IPS-NIHi11 (cell line): ENCODE data around the gene AKT1.

Experiments
- DNase-seq: peaks from one replicate; pipeline ENCODE4 v3.0.0; 2012; ENCODE audit warnings: mixed read lengths, low spot score

Gene AKT1

GRCh38 chr14:104772707-104773504 lies 22.6 kb downstream of the AKT1 start:
- no peak for DNase-seq

GRCh38 chr14:104771918-104772706 lies 23.4 kb downstream of the AKT1 start:
- no peak for DNase-seq

GRCh38 chr14:104771374-104771773 lies 24.2 kb downstream of the AKT1 start:
- DNase-seq: no peak

GRCh38 chr14:104770851-104771272 lies 24.7 kb downstream of the AKT1 start:
- no peak for DNase-seq

GRCh38 chr14:104770072-104770579 lies 25.4 kb downstream of the AKT1 start:
- no peak for DNase-seq

- no peak for DNase-seq
Observed at GRCh38 chr14:104769324-104770071, 26.1 kb downstream of the AKT1 start.

- peak; percentile 94 for DNase-seq
Observed at GRCh38 chr14:104768437-104769323, 26.9 kb downstream of the AKT1 start.

- no peak for DNase-seq
Observed at GRCh38 chr14:104767634-104767918, 28.0 kb downstream of the AKT1 start.

GRCh38 chr14:104766863-104767633 lies 28.5 kb downstream of the AKT1 start:
- DNase-seq: no peak

GRCh38 chr14:104766256-104766862 lies 29.2 kb downstream of the AKT1 start:
- DNase-seq: no peak

GRCh38 chr14:104765517-104765916 lies 30.0 kb downstream of the AKT1 start:
- DNase-seq: no peak

- no peak for DNase-seq
Observed at GRCh38 chr14:104758981-104759969, 36.3 kb downstream of the AKT1 start.

- DNase-seq: no peak
Observed at GRCh38 chr14:104757681-104758392, 37.7 kb downstream of the AKT1 start.

- no peak for DNase-seq
Observed at GRCh38 chr14:104757238-104757585, 38.3 kb downstream of the AKT1 start.

GRCh38 chr14:104756477-104757237 lies 38.9 kb downstream of the AKT1 start:
- no peak for DNase-seq

GRCh38 chr14:104755621-104756020 lies 39.9 kb downstream of the AKT1 start:
- DNase-seq: no peak

GRCh38 chr14:104754213-104754851 lies 41.2 kb downstream of the AKT1 start:
- no peak for DNase-seq
